Measurements from ENCODE around the gene CNOT6.
A peak's percentile ranks its signal among the peaks of the same experiment; 100 is the strongest.
"Not testable (repeated sequence)": the region's sequence is repeated elsewhere in the genome, so short reads cannot be mapped to it uniquely, and the experiment has no call there.

Gene CNOT6

DNA sequence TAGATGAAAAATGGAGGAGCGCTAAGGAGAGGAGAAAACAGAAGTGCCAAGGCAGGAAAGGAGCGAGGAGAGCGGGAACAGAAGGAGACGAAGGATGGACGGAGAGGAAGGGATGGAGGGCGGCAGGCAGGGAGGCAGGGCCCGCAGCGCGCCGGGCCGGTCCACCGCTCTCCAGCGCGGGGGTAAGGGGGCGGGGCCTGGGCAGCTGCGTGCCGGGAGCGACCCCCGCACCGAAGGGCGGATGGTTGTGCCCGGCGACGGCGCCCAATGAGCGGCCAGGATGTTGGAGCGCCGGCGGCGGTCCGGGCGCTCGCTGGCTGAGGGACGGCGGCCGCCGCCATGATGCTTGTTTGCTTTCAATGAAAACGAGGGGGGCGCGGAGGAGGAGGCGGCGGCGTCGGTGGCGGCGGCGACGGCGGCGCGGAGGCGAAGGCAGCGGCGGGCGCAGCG lies at the start of gene CNOT6:
TSS of gene CNOT6 (plus strand) at position 320 of the 450 bp plus-strand sequence. CDS start 34,898 bp downstream, outside the sequence.
- peak; percentile 90 for DNase-seq (ENCODE audit: low read depth, low spot score)

DNA sequence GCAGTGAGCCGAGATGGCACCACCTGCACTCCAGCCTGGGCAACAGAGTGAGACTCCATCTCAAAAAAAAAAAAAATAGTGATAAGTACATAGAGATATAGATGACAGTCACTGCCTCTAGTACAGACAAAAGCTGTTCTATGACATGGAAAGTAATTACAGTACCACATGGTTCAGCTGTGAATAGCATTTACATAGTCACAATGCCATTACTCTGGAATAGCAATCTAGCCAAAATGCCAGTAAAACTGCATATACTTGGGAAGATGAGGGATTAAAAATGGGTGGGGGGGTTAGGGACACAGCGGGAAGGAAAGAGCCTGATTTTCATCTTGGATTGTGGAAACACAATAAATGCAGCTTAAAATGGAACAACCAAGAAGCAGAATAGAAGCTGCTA lies 39.4 kb upstream of the CNOT6 start:
- no peak for DNase-seq (ENCODE audit: low read depth, low spot score)

DNA sequence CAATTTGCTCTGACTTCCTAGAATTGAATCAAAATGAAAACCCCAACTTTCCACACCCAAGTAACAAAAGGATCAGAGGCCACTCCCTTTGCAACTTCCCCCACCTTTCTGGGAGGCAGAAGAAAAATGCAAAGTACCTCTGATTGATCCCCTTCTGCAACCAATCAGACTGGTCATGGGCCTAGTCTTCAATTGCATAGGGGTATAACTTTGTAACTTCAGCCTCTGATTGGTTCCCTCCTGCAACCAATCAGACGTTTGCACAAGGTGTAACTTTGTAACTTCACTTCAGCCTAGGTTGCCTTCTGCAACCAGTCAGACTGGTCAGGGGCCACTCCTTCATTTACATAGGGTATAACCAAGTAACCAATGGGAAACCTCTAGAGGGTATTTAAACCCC lies 38.3 kb upstream of the CNOT6 start:
- DNase-seq (ENCODE audit: low read depth, low spot score), result no peak

DNA sequence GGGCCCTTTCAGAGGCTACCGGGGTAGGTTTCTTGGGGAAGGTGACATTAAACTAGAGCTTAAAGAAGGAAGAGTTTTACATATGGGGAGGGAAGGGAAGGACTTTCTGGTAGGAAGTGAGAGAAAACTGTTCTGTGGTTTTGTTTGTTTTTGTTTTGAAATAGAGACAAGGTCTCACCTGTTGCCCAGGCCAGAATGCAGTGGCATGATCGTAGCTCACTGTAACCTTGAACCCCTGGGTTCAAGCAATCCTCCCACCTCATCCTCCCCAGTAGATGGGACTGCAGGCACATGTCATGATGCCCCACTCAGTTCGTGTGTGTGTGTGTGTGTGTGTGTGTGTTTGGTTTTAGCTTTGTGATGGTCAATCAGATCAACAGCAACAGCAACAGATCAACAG lies 37.4 kb upstream of the CNOT6 start:
- no peak for DNase-seq (ENCODE audit: low read depth, low spot score)

DNA sequence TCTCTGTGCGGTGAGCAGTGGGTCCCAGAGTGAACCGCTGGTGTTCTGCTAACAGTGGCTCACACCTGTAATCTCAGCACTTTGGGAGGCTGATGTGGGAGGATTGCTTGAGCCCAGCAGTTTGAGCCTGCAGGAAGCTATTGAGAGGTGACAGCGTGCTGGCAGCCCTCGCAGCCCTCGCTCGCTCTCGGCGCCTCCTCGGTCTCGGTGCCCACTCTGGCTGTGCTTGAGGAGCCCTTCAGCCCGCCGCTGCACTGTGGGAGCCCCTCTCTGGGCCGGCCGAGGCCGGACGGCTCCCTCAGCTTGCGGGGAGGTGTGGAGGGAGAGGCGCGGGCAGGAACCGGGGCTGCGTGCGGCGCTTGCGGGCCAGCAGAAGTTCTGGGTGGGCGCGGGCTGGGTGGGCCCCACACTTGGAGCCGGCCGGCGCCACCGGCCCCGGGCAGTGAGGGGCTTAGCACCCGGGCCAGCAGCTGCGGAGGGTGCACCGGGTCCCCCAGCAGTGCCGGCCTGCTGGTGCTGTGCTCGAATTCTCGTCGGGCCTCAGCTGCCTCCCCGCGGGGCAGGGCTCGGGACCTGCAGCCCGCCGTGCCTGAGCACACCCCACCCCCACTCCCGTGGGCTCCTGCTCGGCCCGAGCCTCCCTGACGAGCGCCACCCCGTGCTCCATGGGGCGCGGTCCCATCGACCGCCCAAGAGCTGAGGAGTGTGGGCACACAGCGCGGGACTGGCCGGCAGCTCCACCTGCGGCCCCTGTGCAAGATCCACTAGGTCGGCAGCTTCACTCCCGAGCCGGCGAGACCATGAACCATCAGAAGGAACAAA lies 35.1 kb upstream of the CNOT6 start:
- not testable (repeated sequence) for DNase-seq (ENCODE audit: low read depth, low spot score)

DNA sequence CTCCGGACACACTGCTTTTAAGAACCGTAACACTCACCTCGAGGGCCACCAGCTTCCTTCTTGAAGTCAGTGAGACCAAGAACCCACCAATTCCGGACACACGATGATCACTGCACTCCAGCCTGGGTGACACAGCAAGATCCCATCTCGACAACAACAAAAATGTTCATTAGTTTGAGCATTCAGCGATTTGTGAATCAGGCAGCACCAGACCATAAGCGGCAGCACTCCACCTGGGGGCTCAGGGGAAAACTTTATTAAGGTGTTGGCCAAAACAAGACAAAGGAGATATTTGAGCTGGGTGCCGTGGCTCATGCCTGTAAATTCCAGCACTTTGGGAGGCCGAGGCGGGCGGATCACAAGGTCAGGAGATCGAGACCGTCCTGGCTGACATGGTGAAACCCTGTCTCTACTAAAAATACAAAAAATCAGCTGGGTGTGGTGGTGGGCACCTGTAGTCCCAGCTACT lies 34.5 kb upstream of the CNOT6 start:
- not testable (repeated sequence) for DNase-seq (ENCODE audit: low read depth, low spot score)

DNA sequence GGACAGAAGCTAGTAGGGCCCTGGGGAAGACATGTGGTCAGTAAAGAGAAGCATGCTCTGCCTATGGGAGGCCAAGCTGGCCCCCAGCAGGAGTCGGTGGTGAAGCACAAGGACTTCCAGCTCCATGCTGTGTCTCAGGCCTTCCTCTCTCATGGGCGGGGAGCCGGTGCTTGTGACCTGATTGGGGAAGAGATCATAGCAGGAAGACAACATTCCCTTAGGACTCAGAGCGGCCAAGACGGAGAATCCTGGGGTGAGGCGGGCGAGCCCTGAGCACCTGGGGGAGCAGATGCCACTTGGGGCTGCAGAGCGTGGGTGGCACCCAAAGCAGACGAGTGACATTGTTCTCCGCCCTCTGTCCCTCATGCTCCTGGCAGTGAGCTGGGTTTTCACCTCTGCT lies 33.3 kb upstream of the CNOT6 start:
- DNase-seq (ENCODE audit: low read depth, low spot score), result no peak

DNA sequence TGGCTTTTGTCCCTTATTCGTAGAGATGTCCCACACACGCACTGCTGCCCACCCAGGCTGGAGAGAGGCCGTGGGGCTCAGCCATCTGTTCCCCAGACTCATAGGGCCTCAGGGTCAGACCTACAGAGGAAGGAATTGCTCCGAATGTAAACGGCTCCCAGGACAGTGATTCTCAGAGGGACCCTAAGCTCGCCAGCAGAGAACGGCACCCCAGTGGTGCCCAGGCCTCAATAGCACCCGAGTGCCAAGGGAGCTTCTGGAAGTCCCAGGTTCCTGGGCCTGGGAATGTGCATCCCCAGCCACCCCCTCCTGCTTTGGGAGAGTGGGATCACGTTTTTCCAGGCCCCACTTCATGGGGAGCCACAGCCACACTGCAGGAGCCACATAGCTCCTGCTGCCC lies 32.9 kb upstream of the CNOT6 start:
- DNase-seq (ENCODE audit: low read depth, low spot score), result no peak

DNA sequence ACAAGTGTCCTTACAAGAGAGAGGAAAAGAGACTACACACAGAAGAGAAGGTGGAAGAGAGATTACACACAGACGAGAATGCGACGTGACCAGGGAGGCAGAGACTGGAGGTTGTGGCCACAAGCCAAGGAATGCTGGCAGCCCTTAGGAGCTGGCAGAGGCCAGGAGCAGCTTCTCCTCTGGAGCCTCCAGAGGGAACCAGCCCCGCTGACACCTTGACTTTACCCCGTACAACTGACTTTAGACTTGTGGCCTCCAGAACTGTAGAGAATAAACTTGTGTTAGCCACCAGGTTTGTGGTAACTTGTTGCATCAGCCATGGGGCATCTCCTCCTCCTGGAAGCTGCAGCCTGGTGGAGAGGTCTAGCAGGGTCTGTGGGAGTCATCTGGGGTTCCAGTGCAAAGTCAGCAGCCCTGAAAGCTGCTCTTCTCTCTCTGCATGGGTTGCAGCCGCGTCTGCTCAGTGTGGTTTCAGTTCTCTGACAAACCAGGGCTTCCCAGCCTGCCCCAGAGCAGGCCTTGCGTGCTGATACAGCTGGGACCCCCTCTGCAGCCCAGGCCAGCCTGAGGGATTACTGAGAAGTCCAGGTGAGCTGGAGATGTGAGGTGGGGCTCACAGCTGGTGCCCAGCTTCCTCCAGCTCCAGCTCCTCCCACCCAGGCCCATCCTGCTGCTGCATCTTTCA lies 30.8 kb upstream of the CNOT6 start:
- no peak for DNase-seq (ENCODE audit: low read depth, low spot score)

DNA sequence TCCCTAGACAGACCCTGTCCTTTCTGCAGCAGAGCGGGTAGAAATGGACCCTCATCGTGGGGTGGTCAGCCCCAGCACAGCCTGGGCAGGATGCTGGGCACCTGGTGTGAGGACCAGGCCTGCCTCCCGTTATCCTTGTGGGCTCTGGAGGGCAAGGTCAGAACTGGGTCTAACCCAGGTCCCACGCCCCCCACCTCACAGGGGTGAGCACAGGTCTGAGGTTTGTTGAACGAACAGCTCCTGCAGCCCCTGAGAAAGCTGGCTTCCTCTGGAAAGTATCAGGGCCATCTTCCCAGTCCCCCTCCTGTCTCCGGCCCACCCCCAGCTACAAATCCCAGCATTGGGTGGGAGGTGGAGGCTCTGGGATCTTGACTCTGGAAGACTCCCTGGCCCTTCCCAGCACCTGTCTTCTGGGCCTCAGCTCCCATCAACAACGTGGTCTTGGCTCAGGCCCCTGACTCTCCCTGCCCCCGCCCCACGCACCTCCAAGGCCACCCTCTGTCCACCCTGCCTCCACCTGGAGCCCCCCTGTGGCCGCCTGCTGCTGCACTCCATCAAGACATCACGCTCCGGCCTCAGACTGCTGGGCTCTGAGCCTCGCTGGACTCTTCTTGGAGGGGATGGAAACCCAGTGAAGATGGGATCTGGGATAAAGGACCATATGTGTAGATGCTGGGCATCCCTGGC lies 30.1 kb upstream of the CNOT6 start:
- no peak for DNase-seq (ENCODE audit: low read depth, low spot score)

DNA sequence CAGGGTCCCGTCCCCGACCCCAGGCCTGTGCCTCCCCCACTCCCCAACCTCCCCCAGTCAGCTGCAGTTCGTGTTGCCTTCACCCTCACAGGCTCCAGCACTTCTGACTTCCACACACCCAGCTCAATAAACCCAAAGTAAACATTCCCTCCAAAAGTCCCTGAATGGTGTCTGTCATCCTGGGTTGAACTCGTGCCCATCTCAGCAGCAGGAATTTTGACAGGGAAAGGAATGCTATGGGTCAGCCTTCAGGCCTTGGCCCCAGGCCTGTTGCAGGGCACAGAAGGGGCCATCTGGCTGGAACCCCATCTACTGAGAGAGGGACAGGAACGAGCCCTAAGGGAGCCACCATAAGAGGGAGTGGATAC lies 29.6 kb upstream of the CNOT6 start:
- DNase-seq (ENCODE audit: low read depth, low spot score), result no peak

DNA sequence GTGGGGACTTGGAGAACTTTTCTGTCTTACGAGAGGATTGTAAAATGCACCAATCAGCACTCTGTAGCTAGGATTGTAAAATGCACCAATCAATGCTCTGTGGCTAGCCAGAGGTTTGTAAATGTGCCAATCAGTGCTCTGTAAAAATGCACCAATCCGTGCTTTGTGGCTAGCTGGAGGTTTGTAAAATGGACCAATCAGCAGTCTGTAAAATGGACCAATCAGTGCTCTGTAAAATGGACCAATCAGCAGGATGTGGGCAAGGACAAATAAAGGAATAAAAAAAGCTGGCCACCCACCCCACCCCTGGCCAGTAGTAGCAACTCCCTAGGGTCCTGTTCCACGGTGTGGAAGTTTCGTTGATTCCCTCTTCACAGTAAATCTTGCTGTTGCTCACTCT lies 29.1 kb upstream of the CNOT6 start:
- not testable (repeated sequence) for DNase-seq (ENCODE audit: low read depth, low spot score)

DNA sequence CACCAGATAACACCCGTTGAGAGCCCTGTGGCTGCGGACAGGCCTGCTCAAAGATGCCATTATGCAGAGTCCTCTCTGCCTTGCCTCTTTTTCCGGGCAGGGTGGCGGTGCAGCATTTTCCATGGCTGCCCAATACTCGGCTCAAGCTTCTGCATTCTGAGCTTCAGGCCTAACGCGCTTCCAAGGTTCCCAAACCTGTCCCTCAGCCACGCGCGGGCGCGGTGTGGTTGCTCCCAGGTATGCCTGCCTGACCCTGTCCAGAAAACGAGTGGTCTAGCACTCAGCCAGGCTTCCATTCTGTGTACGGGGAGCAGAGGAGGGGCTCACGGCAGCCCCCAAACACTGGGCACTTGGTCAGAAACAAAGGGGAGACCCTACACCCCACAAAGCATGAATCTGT lies 27.9 kb upstream of the CNOT6 start:
- no peak for DNase-seq (ENCODE audit: low read depth, low spot score)

DNA sequence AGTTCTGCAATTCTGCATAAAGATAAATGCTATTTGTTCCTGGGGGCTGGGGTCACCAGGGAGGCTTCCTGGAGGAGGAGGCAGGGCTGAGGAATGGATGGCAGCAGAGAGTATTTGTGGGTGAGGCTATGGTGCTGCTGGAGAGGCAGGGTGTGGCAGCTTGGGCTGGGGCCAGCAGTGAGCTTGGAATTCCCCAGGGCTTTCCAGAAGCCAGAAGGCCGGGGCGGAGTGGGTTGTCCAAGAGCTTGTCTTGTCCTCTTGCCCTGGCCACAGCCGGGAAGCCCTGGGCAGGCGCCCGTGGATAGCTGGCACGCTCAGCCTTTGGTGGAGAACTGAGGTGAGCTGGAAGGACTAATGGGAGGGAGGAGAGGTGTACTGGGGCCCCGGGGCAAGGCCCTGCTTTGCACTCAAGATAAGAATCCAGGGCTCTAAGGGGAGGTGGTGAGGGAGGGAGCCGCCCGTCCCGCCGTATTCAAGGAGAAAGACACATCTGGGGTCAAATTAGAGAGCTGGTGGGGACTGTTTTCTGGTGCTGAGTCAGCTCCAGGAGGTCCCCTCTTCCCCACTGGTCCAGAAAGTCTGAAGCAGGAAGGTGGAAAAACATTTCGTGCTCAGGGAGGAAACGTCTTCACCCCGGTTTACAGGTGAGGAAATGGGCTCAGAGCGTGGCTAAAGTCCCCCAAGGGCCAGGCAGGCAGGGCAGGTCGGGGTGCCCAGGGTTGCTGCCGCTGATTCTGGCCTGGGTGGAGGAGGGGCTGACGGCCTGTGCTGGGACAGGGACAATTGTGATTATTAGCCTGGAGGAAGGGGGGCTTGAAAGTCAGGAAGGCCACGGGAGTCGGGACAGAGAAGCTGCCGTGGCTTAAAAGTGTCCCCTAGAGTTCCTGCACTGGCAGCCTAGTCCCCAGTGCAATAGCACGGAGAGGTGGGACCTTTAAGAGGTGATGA lies 26.9 kb upstream of the CNOT6 start:
- DNase-seq (ENCODE audit: low read depth, low spot score), result no peak

DNA sequence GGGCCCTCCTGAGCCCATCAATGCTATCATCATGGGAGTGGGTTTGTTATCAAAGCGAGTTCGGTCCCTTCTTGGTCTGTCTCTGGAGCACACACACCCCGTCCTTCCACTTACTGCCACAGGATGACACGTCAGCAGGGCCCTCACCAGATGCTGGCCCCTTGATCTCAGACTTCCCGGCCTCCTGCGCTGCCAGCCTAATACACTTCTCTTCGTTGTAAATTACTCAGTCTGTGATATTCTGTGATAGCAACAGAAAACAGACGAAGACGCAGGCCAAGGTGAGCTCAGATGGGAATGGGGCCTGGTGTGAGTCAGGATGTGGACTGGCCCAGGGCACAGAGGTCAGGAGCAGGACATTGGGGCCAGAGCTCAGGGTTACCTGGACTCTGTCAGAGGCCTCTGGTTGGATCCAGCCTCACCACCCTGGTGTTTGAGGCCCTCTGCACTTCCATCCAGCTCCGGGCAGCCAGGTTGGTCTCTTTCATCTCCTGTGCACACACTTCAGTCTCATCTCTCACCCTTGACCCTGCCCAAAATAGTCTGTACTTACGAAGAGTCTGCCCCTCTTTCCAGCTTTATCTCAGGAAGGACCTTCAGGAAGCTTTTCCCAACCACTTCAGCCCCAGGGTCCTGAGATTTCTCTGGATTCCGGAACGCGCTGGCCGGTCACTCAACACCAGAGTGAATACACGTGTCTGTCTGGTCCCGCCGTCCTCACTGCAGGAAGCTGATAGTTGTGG lies 26.0 kb upstream of the CNOT6 start:
- no peak for DNase-seq (ENCODE audit: low read depth, low spot score)

DNA sequence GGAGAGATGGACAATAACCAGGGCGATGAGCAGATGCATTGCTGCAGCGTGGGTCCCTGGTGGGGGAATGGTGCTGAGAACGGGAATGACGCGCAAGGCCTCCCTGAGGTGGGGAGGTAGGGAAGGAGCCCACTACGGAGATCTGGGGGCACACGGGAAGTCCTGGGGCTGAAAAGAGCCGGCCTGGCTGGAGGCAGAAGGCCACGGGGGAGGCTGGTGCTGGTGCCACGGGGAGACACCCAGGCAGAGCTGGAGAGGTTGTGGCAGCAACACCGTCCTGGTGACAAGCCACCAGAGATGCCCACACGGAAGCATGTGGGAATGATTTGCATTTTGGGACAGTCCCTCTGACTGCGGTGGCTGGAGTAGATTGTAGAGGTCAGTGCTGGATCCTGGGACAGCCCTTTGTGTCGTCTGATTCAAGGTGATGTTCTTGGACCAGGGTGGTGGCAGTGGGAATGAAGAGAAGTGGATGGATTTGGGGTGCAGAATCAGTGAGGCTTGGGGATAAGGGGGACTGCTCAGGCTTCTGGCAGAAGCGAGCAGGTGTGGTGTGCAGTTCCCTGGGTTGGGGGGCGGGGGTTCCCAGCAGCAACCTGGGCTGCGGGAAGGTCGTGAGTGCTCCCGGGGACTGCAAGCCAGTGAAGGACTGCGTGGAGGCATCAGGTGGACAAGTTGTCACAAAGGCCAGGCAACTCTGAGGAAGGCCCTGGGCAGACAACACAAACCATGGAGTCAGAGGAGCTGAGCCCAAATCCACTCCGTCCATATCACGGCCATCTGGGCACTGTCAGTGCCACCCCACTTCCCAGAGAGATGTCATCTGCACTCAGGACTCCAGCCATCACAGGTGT lies 25.2 kb upstream of the CNOT6 start:
- no peak for DNase-seq (ENCODE audit: low read depth, low spot score)

DNA sequence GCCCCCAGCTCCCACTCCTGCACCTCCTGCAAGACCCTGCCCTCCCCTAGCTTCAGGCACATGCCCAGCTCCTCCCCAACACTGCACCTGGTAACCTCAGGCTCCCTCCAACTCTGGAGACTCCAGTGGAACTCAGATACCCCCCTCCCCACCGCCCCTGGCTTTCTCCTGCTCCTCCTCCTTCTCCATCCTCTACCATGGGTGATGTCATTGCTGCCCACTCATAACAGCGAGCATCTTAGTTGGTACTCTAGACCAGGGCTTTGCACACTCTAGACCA lies 24.7 kb upstream of the CNOT6 start:
- no peak for DNase-seq (ENCODE audit: low read depth, low spot score)

DNA sequence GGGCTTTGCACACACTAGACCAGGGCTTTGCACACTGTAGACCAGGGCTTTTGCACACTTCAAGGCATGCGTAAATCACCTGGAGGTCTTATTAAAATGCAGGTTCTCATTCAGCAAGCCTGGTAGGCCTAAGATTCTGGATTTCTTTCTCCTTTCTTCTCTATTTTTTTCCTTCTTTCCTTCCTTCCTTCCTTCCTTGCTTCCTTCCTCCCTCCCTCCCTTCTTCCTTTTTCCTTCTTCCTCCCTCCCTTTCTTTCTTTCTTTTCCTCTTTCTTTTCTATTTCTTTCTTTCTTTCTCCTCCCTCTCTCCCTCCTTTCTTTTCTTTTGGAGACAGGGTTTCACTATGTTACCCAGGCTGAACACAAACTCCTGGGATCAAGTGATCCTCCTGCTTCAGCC lies 24.3 kb upstream of the CNOT6 start:
- no peak for DNase-seq (ENCODE audit: low read depth, low spot score)

DNA sequence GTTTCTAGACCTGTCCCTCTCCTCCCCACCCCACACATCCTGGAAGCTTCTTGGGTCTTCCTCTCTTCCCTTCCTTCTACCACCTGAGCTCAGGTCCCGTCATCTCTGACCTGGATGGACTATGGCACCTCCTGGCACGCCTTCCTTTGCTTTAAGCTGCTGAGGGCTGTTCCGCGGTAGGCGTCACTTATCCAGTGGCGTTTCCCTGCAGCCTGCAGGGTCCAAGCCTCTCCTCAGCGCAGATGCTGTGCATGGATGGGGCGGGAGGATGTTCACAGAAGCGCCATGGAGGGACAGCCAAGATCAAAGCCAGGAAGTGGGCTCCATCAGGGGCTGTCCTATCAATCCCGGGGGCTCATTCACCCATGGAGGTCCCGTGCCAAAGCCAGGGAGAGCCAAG lies 23.8 kb upstream of the CNOT6 start:
- DNase-seq (ENCODE audit: low read depth, low spot score), result no peak

Measured in activated naive CD8-positive, alpha-beta T cell treated with anti-CD3 and anti-CD28 coated beads, Interleukin-2, amount 50 U/mL, for 16 hours (primary cell).